H1 (cell line): ENCODE measurements around the gene IFT43. TPM values are rescaled to one million over a fixed set of nuclear protein-coding genes. Genes with fewer than 3 reads are reported as not detected.

ENCODE experiments used
- CTCF ChIA-PET: fragments of 300-600 bp; sonication (Branson Sonifier 250); formaldehyde crosslinking; loops from one replicate; lab custom pipeline; 2021; ENCODE audit not compliant: partially characterized antibody; lab: Charles Lee
- POLR2A ChIA-PET: fragments of 300-600 bp; sonication (Branson Sonifier 250); formaldehyde crosslinking; loops from one replicate; lab custom pipeline; 2021; ENCODE audit warnings: inconsistent platforms; ENCODE audit not compliant: partially characterized antibody; lab: Charles Lee
- DNase-seq, 2 experiments: peaks; one replicate each; pipeline versions ENCODE4 v3.0.0 to v3.0.0-alpha.2; 2010 to 2022; ENCODE audit warnings: low spot score in 2 of 2, low read depth in 1 of 2, mixed read lengths in 1 of 2
- FAIRE-seq: peaks from 2 replicates; lab custom pipeline; 2011; peaks lifted over from hg19 to GRCh38; lab: Jason Lieb, UNC
- H2AFZ ChIP-seq: 2 replicates; pipeline ENCODE4 v1.8.1; 2012; ENCODE audit warnings: low read length, inconsistent platforms
- H2AK5ac ChIP-seq: 2 replicates; pipeline ENCODE4 v1.6.1; 2013; ENCODE audit warnings: low read depth, low read length
- H2BK120ac ChIP-seq: replicated peaks from 2 replicates; pipeline ENCODE3; 2013; ENCODE audit warnings: low read depth, low read length, inconsistent platforms
- H2BK12ac ChIP-seq: 2 replicates; pipeline ENCODE4 v1.6.1; 2013; ENCODE audit warnings: low read depth, low read length
- H2BK15ac ChIP-seq: 2 replicates; pipeline ENCODE4 v1.6.1; 2013; ENCODE audit warnings: low read length
- H2BK20ac ChIP-seq: 2 replicates; pipeline ENCODE4 v1.6.1; 2013; ENCODE audit warnings: low read length
- H2BK5ac ChIP-seq: 2 replicates; pipeline ENCODE4 v1.6.1; 2013; ENCODE audit warnings: low read depth, low read length
- H3K14ac ChIP-seq: 2 replicates; pipeline ENCODE4 v1.6.1; 2013; ENCODE audit warnings: inconsistent platforms; ENCODE audit not compliant: insufficient read length
- H3K18ac ChIP-seq: 2 replicates; pipeline ENCODE4 v1.6.1; 2013; ENCODE audit warnings: low read length; ENCODE audit errors: extremely low read depth
- H3K23ac ChIP-seq: 2 replicates; pipeline ENCODE4 v1.6.1; 2013; ENCODE audit warnings: inconsistent platforms; ENCODE audit not compliant: insufficient read length
- H3K23me2 ChIP-seq: 2 replicates; pipeline ENCODE4 v1.6.1; 2013; ENCODE audit warnings: low read depth, low read length
- H3K27ac ChIP-seq: 2 replicates; pipeline ENCODE4 v1.6.1; 2011; ENCODE audit warnings: low read depth, low read length, inconsistent platforms
- H3K27me3 ChIP-seq, 4 experiments: replicated peaks in 1 of 4; 1 replicate in 1 of 4; 2 replicates in 3 of 4; pipeline versions ENCODE4 v1.6.1 to v1.8.1; 2011 to 2013; ENCODE audit warnings: low read length in 3 of 4, mild to moderate bottlenecking in 3 of 4, inconsistent platforms in 2 of 4, mixed read lengths in 2 of 4, moderate library complexity in 1 of 4; ENCODE audit not compliant: control insufficient read depth in 3 of 4, insufficient read depth in 3 of 4; ENCODE audit errors: extremely low read depth in 1 of 4
- H3K36me3 ChIP-seq, 4 experiments: 2 replicates each; pipeline versions ENCODE4 v1.6.1 to v1.8.1; 2011 to 2013; ENCODE audit warnings: mild to moderate bottlenecking in 4 of 4, low read length in 3 of 4, moderate library complexity in 2 of 4, control low read depth in 1 of 4, inconsistent platforms in 1 of 4; ENCODE audit not compliant: insufficient read depth in 4 of 4, control insufficient read depth in 2 of 4
- H3K4ac ChIP-seq: replicated peaks from 2 replicates; pipeline ENCODE3; 2013; ENCODE audit warnings: low read length, low read depth, mixed read lengths, inconsistent platforms; ENCODE audit not compliant: insufficient read length
- H3K4me1 ChIP-seq, 4 experiments: replicated peaks in 1 of 4; 1 replicate in 1 of 4; 2 replicates in 3 of 4; pipeline versions ENCODE4 v1.6.1 to v1.8.1; 2011 to 2013; ENCODE audit warnings: low read length in 3 of 4, inconsistent platforms in 2 of 4, mixed read lengths in 1 of 4; ENCODE audit not compliant: insufficient read depth in 4 of 4, control insufficient read depth in 3 of 4
- H3K4me2 ChIP-seq, 2 experiments: 2 replicates each; pipeline versions ENCODE4 v1.6.1 to v1.8.1; 2011 to 2013; ENCODE audit warnings: low read depth in 2 of 2, low read length in 2 of 2, control low read depth in 1 of 2, inconsistent platforms in 1 of 2, mild to moderate bottlenecking in 1 of 2; ENCODE audit not compliant: insufficient read depth in 1 of 2
- H3K4me3 ChIP-seq, 4 experiments: fragments of 200-600, 300-600 bp in 1 of 4; sonication (generic), shearing (Covaris generic), sonication (Bioruptor Twin) in 1 of 4; 2 replicates each; pipeline versions ENCODE4 v1.5.1 to v1.8.1; 2011 to 2016; ENCODE audit warnings: low read length in 4 of 4, low read depth in 3 of 4, control low read depth in 2 of 4, inconsistent platforms in 2 of 4, mild to moderate bottlenecking in 2 of 4, mixed read lengths in 1 of 4, moderate library complexity in 1 of 4; ENCODE audit not compliant: insufficient read depth in 2 of 4; ENCODE audit errors: extremely low read depth in 1 of 4
- H3K56ac ChIP-seq: replicated peaks from 2 replicates; pipeline ENCODE3; 2013; ENCODE audit warnings: low read depth, mild to moderate bottlenecking, mixed read lengths, low read length, inconsistent platforms; ENCODE audit not compliant: insufficient read length
- H3K79me1 ChIP-seq: 2 replicates; pipeline ENCODE4 v1.6.1; 2013; ENCODE audit warnings: low read depth, low read length, control low read depth
- H3K79me2 ChIP-seq, 2 experiments: 2 replicates each; pipeline versions ENCODE4 v1.6.1 to v1.8.1; 2012 to 2013; ENCODE audit warnings: low read length in 2 of 2, mild to moderate bottlenecking in 2 of 2, inconsistent platforms in 1 of 2; ENCODE audit not compliant: insufficient read depth in 2 of 2, control insufficient read depth in 1 of 2
- H3K9ac ChIP-seq, 4 experiments: replicated peaks in 1 of 4; 1 replicate in 1 of 4; 2 replicates in 3 of 4; pipeline versions ENCODE4 v1.6.1 to v1.8.1; 2011 to 2013; ENCODE audit warnings: low read depth in 3 of 4, low read length in 3 of 4, control low read depth in 2 of 4, mild to moderate bottlenecking in 2 of 4, moderate library complexity in 2 of 4, inconsistent platforms in 1 of 4; ENCODE audit errors: extremely low read depth in 1 of 4
- H3K9me3 ChIP-seq, 2 experiments: 2 replicates each; pipeline versions ENCODE4 v1.6.1 to v1.8.1; 2012 to 2013; ENCODE audit warnings: mild to moderate bottlenecking in 2 of 2, moderate library complexity in 2 of 2, control low read depth in 1 of 2, inconsistent platforms in 1 of 2, low read depth in 1 of 2, low read length in 1 of 2, mixed read lengths in 1 of 2; ENCODE audit not compliant: insufficient read depth in 2 of 2
- H4K20me1 ChIP-seq, 2 experiments: replicated peaks in 1 of 2; 2 replicates each; pipeline versions ENCODE3 to v1.8.1; 2011 to 2013; ENCODE audit warnings: inconsistent platforms in 2 of 2, low read length in 2 of 2, mild to moderate bottlenecking in 1 of 2; ENCODE audit not compliant: insufficient read depth in 2 of 2, control insufficient read depth in 1 of 2
- H4K5ac ChIP-seq: 2 replicates; pipeline ENCODE4 v1.6.1; 2013; ENCODE audit warnings: low read length, low read depth, mixed read lengths, inconsistent platforms; ENCODE audit not compliant: insufficient read length
- H4K8ac ChIP-seq: 2 replicates; pipeline ENCODE4 v1.8.0; 2013; ENCODE audit warnings: mild to moderate bottlenecking, moderate library complexity, low read length, inconsistent platforms; ENCODE audit not compliant: insufficient read depth; ENCODE audit errors: extremely low read depth
- H4K91ac ChIP-seq: replicated peaks from 2 replicates; pipeline ENCODE3; 2013; ENCODE audit warnings: low read length, mixed read lengths, inconsistent platforms; ENCODE audit not compliant: insufficient read length
- HDAC2 ChIP-seq, 2 experiments: fragments of 300-600 bp in 1 of 2; sonication (generic) in 1 of 2; IDR thresholded peaks; 2 replicates each; pipeline ENCODE4 v1.6.1; 2011 to 2012; ENCODE audit warnings: low read depth in 2 of 2, low read length in 2 of 2, mild to moderate bottlenecking in 2 of 2, moderate library complexity in 2 of 2, borderline replicate concordance in 1 of 2, inconsistent platforms in 1 of 2
- MAFK ChIP-seq: IDR thresholded peaks from 2 replicates; pipeline ENCODE4 v1.6.1; 2012; ENCODE audit warnings: low read depth, mild to moderate bottlenecking, improper control_type of control experiment, low read length
- POLR2A ChIP-seq, 2 experiments: IDR thresholded peaks; 1 replicate in 1 of 2; 2 replicates in 1 of 2; pipeline ENCODE4 v1.6.1; 2011; ENCODE audit warnings: low read depth in 2 of 2, low read length in 2 of 2, mild to moderate bottlenecking in 2 of 2; ENCODE audit errors: control extremely low read depth in 1 of 2
- SIN3A ChIP-seq, 2 experiments: IDR thresholded peaks in 1 of 2; conservative IDR thresholded peaks in 1 of 2; 2 replicates each; pipeline ENCODE4 v1.6.1; 2011 to 2012; ENCODE audit warnings: low read length in 2 of 2, improper control_type of control experiment in 1 of 2, low read depth in 1 of 2, mild to moderate bottlenecking in 1 of 2
- TBP ChIP-seq: IDR thresholded peaks from 2 replicates; pipeline ENCODE4 v1.6.1; 2011; ENCODE audit warnings: low read depth, low read length, improper control_type of control experiment
- ZNF274 ChIP-seq: IDR thresholded peaks from 2 replicates; pipeline ENCODE4 v1.7.0; 2012; ENCODE audit warnings: low read length, borderline replicate concordance; ENCODE audit errors: extremely low read depth
- WGBS, 2 experiments: shearing (Covaris generic) in 1 of 2; methylation state at CpG; one replicate each; pipeline versions ENCODE4 v1.1.6 to v1.1.7; 2013 to 2015; ENCODE audit warnings: low lambda C conversion rate in 2 of 2, mixed read lengths in 2 of 2, inconsistent platforms in 1 of 2, low coverage in 1 of 2, missing lambda C conversion rate in 1 of 2; ENCODE audit not compliant: insufficient replicate concordance in 2 of 2, insufficient coverage in 1 of 2, insufficient read length in 1 of 2; ENCODE audit errors: extremely low coverage in 1 of 2, missing lambda C conversion rate in 1 of 2; 5-methylcytosine and 5-hydroxymethylcytosine counted together
- polyA plus RNA-seq, 7 experiments: library from polyadenylated mRNA; depleted of rRNA in 3 of 7; stranded (reverse) in 5 of 7; unstranded in 2 of 7; fragments of >200 nt in 5 of 7; fragments of 200-250 nt in 2 of 7; gene quantifications; 1 replicate in 5 of 7; 2 replicates in 1 of 7; 4 replicates in 1 of 7; pipeline versions ENCODE4 v1.2.1 to v1.2.3, GENCODE V29; 2011 to 2013; ENCODE audit warnings: missing spikeins in 2 of 7, mixed read lengths in 2 of 7
- total RNA-seq: library from RNA; stranded (reverse); fragmentation: NEBNext Ultra II Directional; extraction: Animal tissue kit (Norgen Biotek cat#: 25700); gene quantifications from 2 replicates; pipeline ENCODE4 v1.2.1, GENCODE V29; 2021

Gene IFT43
- total and polyA plus RNA-seq, 2 of the 8 experiments (the other 6 are each of a cell fraction or from before 2014, with no cell fraction given) = 17.0 to 20.8 TPM

GRCh38 chr14:76057914-76058313, 72.4 kb downstream of the IFT43 start:
- no peak overlapping the region for H2BK20ac ChIP-seq
- H3K36me3 ChIP-seq = no peaks in the 10 kb centered on the region
- H4K20me1 ChIP-seq = no peaks in the 10 kb centered on the region
- no peak for FAIRE-seq
- H4K91ac ChIP-seq = no peak overlapping the region
- no peak overlapping the region for H3K4ac ChIP-seq
- H3K23me2 ChIP-seq = no peaks in the 10 kb centered on the region
- no peak for DNase-seq
- no peak overlapping the region for H4K5ac ChIP-seq
- no peak overlapping the region for H4K8ac ChIP-seq
- no peak overlapping the region for H3K23ac ChIP-seq
- no peak overlapping the region for H2BK120ac ChIP-seq
- no peaks in the 10 kb centered on the region for H3K9me3 ChIP-seq
- H3K18ac ChIP-seq = no peak overlapping the region
- H3K9ac ChIP-seq = no peak overlapping the region
- H3K56ac ChIP-seq = no peak overlapping the region
- H3K14ac ChIP-seq = no peak overlapping the region
- 92% methylated on average over 11 of the region's 11 CpGs; no CpG with 5 or more reads in 1 of the 2 experiments for WGBS, 2 experiments
- H3K79me2 ChIP-seq = no peaks in the 10 kb centered on the region
- CTCF ChIA-PET = interaction anchor here (3.1 kb wide), 1 partner anchor 18 kb away, joined by 15 read pairs; no protein-coding TSS in a partner anchor
- no peaks in the 10 kb centered on the region for H3K27me3 ChIP-seq
- H2BK5ac ChIP-seq = no peak overlapping the region
- no peak overlapping the region for H3K27ac ChIP-seq
- no peaks in the 10 kb centered on the region for H3K79me1 ChIP-seq
- H2AFZ ChIP-seq = no peak overlapping the region
- POLR2A ChIA-PET = no interaction called here
- no peak overlapping the region for H2BK15ac ChIP-seq
- no peak overlapping the region for H2BK12ac ChIP-seq
- H3K4me3 ChIP-seq = no peak overlapping the region
- TF ChIP-seq SIN3A (conservative IDR thresholded peaks at IDR 0.05 in 1 of 2, IDR thresholded peaks at IDR 0.05 in 1 of 2; ENCODE audit: low read depth in 1 of 2, low read length in 2 of 2) (no peak), TBP (no peak), ZNF274 (no peak), MAFK (no peak), HDAC2 (IDR thresholded peaks at IDR 0.05; ENCODE audit: borderline replicate concordance in 1 of 2, low read depth in 2 of 2, low read length in 2 of 2) (no peak), POLR2A (IDR thresholded peaks at IDR 0.05; ENCODE audit: control extremely low read depth in 1 of 2, low read depth in 2 of 2, low read length in 2 of 2) (no peak)
- H2AK5ac ChIP-seq = no peak overlapping the region
- H3K4me2 ChIP-seq = no peak overlapping the region
- no peaks in the 10 kb centered on the region for H3K4me1 ChIP-seq
